Prostate gland (tissue), 2 donors: ENCODE data around the gene THOP1. TPM values are rescaled to one million over a fixed set of nuclear protein-coding genes. Genes with fewer than 3 reads are reported as not detected.
"Not testable (repeated sequence)": the region's sequence is repeated elsewhere in the genome, so short reads cannot be mapped to it uniquely, and the experiment has no call there.

Experiments used
- DNase-seq: peaks from one replicate; pipeline ENCODE4 v3.0.0-alpha.2; 2019; ENCODE audit warnings: low spot score
- H3K27ac ChIP-seq, 2 donors: fragments of 200-600 bp; sonication (generic); 2 replicates each; pipeline ENCODE4 v1.5.1; 2017 to 2019
- H3K27me3 ChIP-seq: fragments of 200-600 bp; sonication (generic); replicated peaks from 2 replicates; pipeline ENCODE4 v1.5.1; 2019; ENCODE audit not compliant: insufficient read depth
- H3K36me3 ChIP-seq, 2 donors: fragments of 200-600 bp; sonication (generic); 1 replicate in 1 of 2; 2 replicates in 1 of 2; pipeline versions ENCODE4 v1.5.1 to v1.8.1; 2017 to 2019
- H3K4me1 ChIP-seq: fragments of 200-600 bp; sonication (generic); replicated peaks from 2 replicates; pipeline ENCODE4 v1.5.1; 2019
- H3K4me3 ChIP-seq, 2 donors: fragments of 200-600 bp; sonication (generic); 2 replicates each; pipeline ENCODE4 v1.5.1; 2017 to 2019
- H3K9me3 ChIP-seq: fragments of 200-600 bp; sonication (generic); 2 replicates; pipeline ENCODE4 v1.5.1; 2017
- POLR2A ChIP-seq: fragments of 450-650 bp; IDR thresholded peaks from one replicate; pipeline ENCODE4 v1.6.1; 2016; ENCODE audit warnings: antibody characterized with exemption, mild to moderate bottlenecking
- POLR2AphosphoS5 ChIP-seq: sonication (generic); formaldehyde crosslinking; IDR thresholded peaks from one replicate; pipeline ENCODE4 v1.6.1; 2017; ENCODE audit warnings: antibody characterized with exemption
- WGBS: methylation state at CpG from one replicate; pipeline ENCODE4 v1.1.5; 2018; 5-methylcytosine and 5-hydroxymethylcytosine counted together
- intact Hi-C: fragments of 100-400 bp; cut with DNase I; formaldehyde crosslinking; loops from one replicate; pipeline ENCODE4 v1.14.2; 2022
- total RNA-seq, 2 donors: library from RNA; depleted of rRNA; stranded (reverse); fragments of >200 nt; gene quantifications; one replicate each; pipeline ENCODE4 v1.1.0, GENCODE V29; 2016
- TF ChIP-seq, protein P1 (sequence below), 4 experiments: fragments of 200-600 bp in 2 of 4; fragments of 450-650 bp in 2 of 4; sonication (generic) in 2 of 4; IDR thresholded peaks; 1 replicate in 3 of 4; 2 replicates in 1 of 4; pipeline ENCODE4 v1.5.1; 2016 to 2019; ENCODE audit warnings: antibody characterized with exemption in 4 of 4, mild to moderate bottlenecking in 2 of 4, moderate library complexity in 2 of 4

THOP1 gene
- total RNA-seq, 2 donors from 2014 or later: 119 to 132 TPM

DNA sequence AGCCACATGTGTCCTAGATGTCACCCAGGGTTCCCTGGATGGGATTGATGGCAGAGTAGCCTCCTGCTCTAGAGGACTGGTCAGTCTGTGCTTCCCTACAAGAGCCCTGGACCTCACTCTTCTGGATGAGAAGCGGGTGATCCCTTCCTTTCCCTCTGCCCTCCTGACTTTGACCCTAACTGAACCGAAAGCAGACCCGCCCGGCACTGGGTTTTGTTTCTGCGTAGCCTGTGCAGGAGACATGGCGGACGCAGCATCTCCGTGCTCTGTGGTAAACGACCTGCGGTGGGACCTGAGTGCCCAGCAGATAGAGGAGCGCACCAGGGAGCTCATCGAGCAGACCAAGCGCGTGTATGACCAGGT is 4.9 kb downstream of the THOP1 start:
- DNase-seq: no peak
- Histone ChIP-seq H3K27me3 (no peaks in the 10 kb centered on the region), H3K9me3 (no peaks in the 10 kb centered on the region), H3K27ac (no peak overlapping the region), H3K4me3 (no peak overlapping the region), H3K36me3 (no peaks in the 10 kb centered on the region), H3K4me1 (no peaks in the 10 kb centered on the region)
- TF ChIP-seq POLR2AphosphoS5 (no peak), POLR2A (no peak)
- TF ChIP-seq, protein P1, sequence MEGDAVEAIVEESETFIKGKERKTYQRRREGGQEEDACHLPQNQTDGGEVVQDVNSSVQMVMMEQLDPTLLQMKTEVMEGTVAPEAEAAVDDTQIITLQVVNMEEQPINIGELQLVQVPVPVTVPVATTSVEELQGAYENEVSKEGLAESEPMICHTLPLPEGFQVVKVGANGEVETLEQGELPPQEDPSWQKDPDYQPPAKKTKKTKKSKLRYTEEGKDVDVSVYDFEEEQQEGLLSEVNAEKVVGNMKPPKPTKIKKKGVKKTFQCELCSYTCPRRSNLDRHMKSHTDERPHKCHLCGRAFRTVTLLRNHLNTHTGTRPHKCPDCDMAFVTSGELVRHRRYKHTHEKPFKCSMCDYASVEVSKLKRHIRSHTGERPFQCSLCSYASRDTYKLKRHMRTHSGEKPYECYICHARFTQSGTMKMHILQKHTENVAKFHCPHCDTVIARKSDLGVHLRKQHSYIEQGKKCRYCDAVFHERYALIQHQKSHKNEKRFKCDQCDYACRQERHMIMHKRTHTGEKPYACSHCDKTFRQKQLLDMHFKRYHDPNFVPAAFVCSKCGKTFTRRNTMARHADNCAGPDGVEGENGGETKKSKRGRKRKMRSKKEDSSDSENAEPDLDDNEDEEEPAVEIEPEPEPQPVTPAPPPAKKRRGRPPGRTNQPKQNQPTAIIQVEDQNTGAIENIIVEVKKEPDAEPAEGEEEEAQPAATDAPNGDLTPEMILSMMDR (IDR thresholded peaks at IDR 0.05): no peak
- intact Hi-C loops: no loop called here
- WGBS: 98% methylated on average over 14 of the region's 14 CpGs

DNA sequence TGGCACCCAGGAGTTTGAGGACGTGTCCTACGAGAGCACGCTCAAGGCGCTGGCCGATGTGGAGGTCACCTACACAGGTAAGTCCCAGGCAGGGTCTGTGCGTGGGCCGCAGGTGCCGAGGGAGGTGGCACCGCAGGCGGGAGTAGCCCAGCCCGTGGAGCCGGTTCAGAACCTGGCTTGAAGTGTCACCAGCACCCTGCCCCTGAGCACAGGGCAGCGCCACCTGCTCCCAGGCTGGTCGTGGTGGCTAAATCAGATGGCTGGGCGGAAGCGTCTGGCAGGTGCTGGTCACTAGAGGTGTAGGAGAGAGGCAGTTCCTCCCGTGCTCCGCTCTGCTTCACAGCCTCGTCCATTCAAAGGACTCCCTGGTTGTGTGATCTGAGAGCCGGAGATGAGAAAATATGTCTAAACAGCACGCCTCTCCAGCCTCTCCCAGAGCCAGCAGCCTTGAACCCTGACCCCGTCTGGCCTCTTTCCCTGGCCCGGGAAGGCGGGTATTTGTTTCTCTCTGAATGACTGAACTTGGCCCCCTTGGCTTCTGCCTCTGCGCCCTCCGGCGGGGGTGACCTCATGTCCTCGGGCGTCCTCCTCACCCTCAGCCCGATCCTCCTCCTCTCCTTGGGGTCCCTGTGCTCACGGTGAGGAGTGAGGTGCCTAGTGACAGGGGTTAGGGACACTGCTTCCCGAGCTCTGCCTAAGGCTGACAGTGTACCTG is 5.4 kb downstream of the THOP1 start:
- TF ChIP-seq POLR2A (no peak), POLR2AphosphoS5 (no peak)
- TF ChIP-seq, protein P1 (IDR thresholded peaks at IDR 0.05): no peak
- Histone ChIP-seq H3K9me3 (no peaks in the 10 kb centered on the region), H3K27ac (no peak overlapping the region), H3K36me3 (no peaks in the 10 kb centered on the region), H3K4me1 (no peaks in the 10 kb centered on the region), H3K27me3 (no peaks in the 10 kb centered on the region), H3K4me3 (no peak overlapping the region)
- 95% methylated on average over 32 of the region's 32 CpGs for WGBS
- intact Hi-C loops: no loop called here
- DNase-seq: no peak

DNA sequence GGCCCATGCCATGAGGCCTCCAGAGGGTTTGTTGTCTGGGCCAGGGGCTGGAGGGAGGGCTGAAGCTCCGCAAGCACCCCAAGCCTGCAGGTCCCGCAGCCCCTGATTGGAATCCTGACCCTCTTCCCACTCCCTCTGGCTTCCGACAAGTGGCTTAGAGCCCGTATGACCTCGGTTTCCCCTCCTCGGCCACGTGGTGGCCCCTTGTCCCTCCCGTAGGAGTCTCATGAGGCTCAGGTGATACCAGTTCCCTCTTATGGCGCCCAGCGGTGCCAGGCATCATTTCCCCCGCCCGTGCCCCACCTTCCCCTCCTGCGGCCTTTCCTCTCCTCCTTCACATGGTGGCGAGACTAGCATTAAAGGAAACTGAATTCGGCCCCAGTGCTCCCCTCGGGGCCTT is 6.1 kb downstream of the THOP1 start:
- no peak for TF ChIP-seq POLR2A
- TF ChIP-seq POLR2AphosphoS5: no peak
- TF ChIP-seq, protein P1 (IDR thresholded peaks at IDR 0.05): no peak
- 94% methylated on average over 16 of the region's 16 CpGs for WGBS
- Histone ChIP-seq H3K9me3 (no peaks in the 10 kb centered on the region), H3K4me1 (no peaks in the 10 kb centered on the region), H3K27ac (no peak overlapping the region), H3K36me3 (no peaks in the 10 kb centered on the region), H3K27me3 (no peaks in the 10 kb centered on the region), H3K4me3 (no peak overlapping the region)
- intact Hi-C loops: no loop called here
- no peak for DNase-seq

DNA sequence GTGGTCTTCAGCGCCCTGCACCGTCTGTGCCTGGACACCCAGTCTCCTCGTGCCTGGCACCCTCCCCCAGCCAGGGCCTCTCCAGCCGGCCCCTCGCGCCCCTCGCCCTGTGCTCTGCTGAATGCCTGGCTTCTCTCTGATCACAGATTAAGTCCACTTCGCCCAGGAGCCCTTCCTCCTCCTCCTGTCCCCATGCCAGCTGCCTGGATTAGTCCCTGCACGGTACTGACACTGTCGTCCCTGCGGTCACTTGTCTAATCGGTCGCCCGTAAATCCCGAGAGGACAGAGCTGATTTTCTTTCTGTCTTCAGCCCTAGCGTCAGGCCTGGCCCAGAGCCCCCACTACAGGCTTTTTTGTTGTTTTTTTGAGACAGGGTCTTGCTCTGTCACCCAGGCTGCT is 6.6 kb downstream of the THOP1 start:
- intact Hi-C loops: no loop called here
- no peak for DNase-seq
- Histone ChIP-seq H3K36me3 (no peaks in the 10 kb centered on the region), H3K4me1 (no peaks in the 10 kb centered on the region), H3K9me3 (no peaks in the 10 kb centered on the region), H3K4me3 (no peak overlapping the region), H3K27me3 (no peaks in the 10 kb centered on the region), H3K27ac (no peak overlapping the region)
- no peak for TF ChIP-seq POLR2A
- TF ChIP-seq, protein P1 (IDR thresholded peaks at IDR 0.05): no peak
- WGBS: 87% methylated on average over 16 of the region's 16 CpGs

DNA sequence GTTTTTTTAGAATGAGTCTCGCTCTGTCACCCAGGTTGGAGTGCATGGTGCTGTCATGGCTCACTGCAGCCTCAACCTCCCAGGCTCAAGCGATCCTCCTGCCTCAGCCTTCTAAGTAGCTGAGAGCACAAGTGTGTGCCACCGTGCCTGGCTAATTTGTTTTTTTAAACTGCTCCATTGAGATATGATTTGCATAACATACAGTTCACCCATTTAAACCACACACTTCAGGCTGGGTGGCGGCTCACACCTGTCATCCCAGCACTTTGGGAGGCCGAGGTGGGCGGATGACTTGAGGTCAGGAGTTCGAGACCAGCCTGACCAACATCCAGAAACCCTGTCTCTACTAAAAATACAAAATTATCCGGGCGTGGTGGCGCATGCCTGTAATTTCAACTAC is 7.4 kb downstream of the THOP1 start:
- H3K4me3 ChIP-seq, H3K36me3 ChIP-seq, H3K4me1 ChIP-seq, H3K9me3 ChIP-seq, H3K27ac ChIP-seq, intact Hi-C loops, DNase-seq, H3K27me3 ChIP-seq: not testable (repeated sequence)
- 96% methylated on average over 10 of the region's 10 CpGs for WGBS
